Panc1 (cell line): ENCODE data around the gene ECI1.

Experiments used
- POLR2AphosphoS5 ChIP-seq: IDR thresholded peaks from 2 replicates; pipeline ENCODE4 v1.6.1; 2012; ENCODE audit warnings: mild to moderate bottlenecking, low read depth, low read length, moderate library complexity
- SIN3A ChIP-seq: IDR thresholded peaks from 2 replicates; pipeline ENCODE4 v1.6.1; 2012; ENCODE audit warnings: low read depth, mild to moderate bottlenecking, low read length, moderate library complexity, borderline replicate concordance; ENCODE audit not compliant: insufficient read depth
- TCF7L2 ChIP-seq: IDR thresholded peaks from 2 replicates; pipeline ENCODE4 v1.6.1; 2011; ENCODE audit warnings: mild to moderate bottlenecking, low read depth, low read length, inconsistent platforms
- TF ChIP-seq, protein P1 (sequence below): fragments of 450-650 bp; IDR thresholded peaks from 2 replicates; pipeline ENCODE4 v1.5.1; 2017; ENCODE audit warnings: mild to moderate bottlenecking
- TF ChIP-seq, protein P2 (sequence below), 2 experiments: IDR thresholded peaks; 2 replicates each; pipeline ENCODE4 v1.6.1; 2011 to 2012; ENCODE audit warnings: low read depth in 2 of 2, control low read depth in 1 of 2, low read length in 1 of 2, mild to moderate bottlenecking in 1 of 2, moderate library complexity in 1 of 2; ENCODE audit not compliant: insufficient read depth in 1 of 2

DNA sequence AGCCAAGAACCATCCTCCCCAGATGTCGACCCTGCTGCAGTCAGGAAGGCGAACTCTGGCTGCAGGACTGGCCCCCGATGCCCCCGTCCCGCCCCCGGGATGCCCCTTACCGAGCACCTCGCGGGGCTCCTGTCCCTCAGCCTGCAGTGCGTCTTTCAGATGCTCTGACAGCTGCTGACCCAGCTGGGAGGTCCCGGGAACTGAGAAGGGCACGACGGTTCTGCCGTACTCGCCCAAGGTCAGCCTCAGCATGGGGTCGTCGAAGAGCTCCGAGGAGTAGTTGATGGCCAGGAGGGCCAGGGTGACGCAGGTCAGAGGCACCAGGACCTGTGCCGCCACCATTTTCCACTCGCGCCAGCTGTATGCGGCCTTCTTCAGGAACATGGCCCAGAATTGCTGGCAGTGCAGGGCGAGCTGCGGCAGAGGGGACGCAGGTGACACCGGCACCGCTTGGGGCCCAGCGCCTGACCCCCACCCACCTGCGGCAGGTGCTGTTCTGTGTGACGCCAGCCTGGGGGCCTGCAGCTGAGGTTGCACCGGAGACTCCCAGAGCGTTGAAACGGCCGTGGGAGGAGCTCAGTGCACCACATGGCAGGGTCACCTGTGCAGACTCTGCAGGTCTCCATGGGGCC, 36.6 kb upstream of the ECI1 start:
- TF ChIP-seq, protein P1, sequence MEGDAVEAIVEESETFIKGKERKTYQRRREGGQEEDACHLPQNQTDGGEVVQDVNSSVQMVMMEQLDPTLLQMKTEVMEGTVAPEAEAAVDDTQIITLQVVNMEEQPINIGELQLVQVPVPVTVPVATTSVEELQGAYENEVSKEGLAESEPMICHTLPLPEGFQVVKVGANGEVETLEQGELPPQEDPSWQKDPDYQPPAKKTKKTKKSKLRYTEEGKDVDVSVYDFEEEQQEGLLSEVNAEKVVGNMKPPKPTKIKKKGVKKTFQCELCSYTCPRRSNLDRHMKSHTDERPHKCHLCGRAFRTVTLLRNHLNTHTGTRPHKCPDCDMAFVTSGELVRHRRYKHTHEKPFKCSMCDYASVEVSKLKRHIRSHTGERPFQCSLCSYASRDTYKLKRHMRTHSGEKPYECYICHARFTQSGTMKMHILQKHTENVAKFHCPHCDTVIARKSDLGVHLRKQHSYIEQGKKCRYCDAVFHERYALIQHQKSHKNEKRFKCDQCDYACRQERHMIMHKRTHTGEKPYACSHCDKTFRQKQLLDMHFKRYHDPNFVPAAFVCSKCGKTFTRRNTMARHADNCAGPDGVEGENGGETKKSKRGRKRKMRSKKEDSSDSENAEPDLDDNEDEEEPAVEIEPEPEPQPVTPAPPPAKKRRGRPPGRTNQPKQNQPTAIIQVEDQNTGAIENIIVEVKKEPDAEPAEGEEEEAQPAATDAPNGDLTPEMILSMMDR: no peak
- TF ChIP-seq SIN3A (no peak), POLR2AphosphoS5 (no peak), TCF7L2 (no peak)
- TF ChIP-seq, protein P2, sequence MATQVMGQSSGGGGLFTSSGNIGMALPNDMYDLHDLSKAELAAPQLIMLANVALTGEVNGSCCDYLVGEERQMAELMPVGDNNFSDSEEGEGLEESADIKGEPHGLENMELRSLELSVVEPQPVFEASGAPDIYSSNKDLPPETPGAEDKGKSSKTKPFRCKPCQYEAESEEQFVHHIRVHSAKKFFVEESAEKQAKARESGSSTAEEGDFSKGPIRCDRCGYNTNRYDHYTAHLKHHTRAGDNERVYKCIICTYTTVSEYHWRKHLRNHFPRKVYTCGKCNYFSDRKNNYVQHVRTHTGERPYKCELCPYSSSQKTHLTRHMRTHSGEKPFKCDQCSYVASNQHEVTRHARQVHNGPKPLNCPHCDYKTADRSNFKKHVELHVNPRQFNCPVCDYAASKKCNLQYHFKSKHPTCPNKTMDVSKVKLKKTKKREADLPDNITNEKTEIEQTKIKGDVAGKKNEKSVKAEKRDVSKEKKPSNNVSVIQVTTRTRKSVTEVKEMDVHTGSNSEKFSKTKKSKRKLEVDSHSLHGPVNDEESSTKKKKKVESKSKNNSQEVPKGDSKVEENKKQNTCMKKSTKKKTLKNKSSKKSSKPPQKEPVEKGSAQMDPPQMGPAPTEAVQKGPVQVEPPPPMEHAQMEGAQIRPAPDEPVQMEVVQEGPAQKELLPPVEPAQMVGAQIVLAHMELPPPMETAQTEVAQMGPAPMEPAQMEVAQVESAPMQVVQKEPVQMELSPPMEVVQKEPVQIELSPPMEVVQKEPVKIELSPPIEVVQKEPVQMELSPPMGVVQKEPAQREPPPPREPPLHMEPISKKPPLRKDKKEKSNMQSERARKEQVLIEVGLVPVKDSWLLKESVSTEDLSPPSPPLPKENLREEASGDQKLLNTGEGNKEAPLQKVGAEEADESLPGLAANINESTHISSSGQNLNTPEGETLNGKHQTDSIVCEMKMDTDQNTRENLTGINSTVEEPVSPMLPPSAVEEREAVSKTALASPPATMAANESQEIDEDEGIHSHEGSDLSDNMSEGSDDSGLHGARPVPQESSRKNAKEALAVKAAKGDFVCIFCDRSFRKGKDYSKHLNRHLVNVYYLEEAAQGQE (IDR thresholded peaks at IDR 0.05; ENCODE audit: insufficient read depth in 1 of 2, low read depth in 2 of 2, low read length in 1 of 2): no peak
